Endothelial cell of umbilical vein (primary cell): ENCODE measurements around the gene HIRA.
"Not testable (repeated sequence)": the region's sequence is repeated elsewhere in the genome, so short reads cannot be mapped to it uniquely, and the experiment has no call there.

Source experiments
- CTCF ChIP-seq, 2 donors: IDR thresholded peaks; 1 replicate in 1 of 2; 2 replicates in 1 of 2; pipeline ENCODE4 v1.5.1; 2011; ENCODE audit warnings: low read length in 2 of 2, mild to moderate bottlenecking in 2 of 2, moderate library complexity in 2 of 2, control low read depth in 1 of 2, inconsistent platforms in 1 of 2, low read depth in 1 of 2; ENCODE audit not compliant: insufficient read depth in 1 of 2; ENCODE audit errors: extremely low read depth in 1 of 2
- EZH2 ChIP-seq: IDR thresholded peaks from 2 replicates; pipeline ENCODE4 v1.6.1; 2012; ENCODE audit warnings: borderline replicate concordance, low read depth, mild to moderate bottlenecking, moderate library complexity, low read length, inconsistent platforms; ENCODE audit not compliant: severe bottlenecking
- FOS ChIP-seq: IDR thresholded peaks from 2 replicates; pipeline ENCODE4 v1.6.1; 2011; ENCODE audit warnings: mild to moderate bottlenecking, low read length, moderate library complexity, borderline replicate concordance; ENCODE audit not compliant: insufficient read depth
- GATA2 ChIP-seq: IDR thresholded peaks from 2 replicates; pipeline ENCODE4 v1.7.0; 2011; ENCODE audit warnings: low read depth, mild to moderate bottlenecking, moderate library complexity, mixed read lengths, low read length; ENCODE audit not compliant: insufficient read length, insufficient read depth
- JUN ChIP-seq: IDR thresholded peaks from 2 replicates; pipeline ENCODE4 v1.6.1; 2011; ENCODE audit warnings: borderline replicate concordance, low read depth; ENCODE audit not compliant: insufficient read length, insufficient read depth
- MAX ChIP-seq: IDR thresholded peaks from 2 replicates; pipeline ENCODE4 v1.6.1; 2011; ENCODE audit not compliant: insufficient read depth, insufficient read length
- POLR2A ChIP-seq: IDR thresholded peaks from 2 replicates; pipeline ENCODE4 v1.6.1; 2012; ENCODE audit warnings: low read depth, mild to moderate bottlenecking, control low read depth, low read length
- POLR2AphosphoS5 ChIP-seq: IDR thresholded peaks from 2 replicates; pipeline ENCODE4 v1.6.1; 2012; ENCODE audit warnings: low read depth, mild to moderate bottlenecking, control low read depth, low read length, moderate library complexity; ENCODE audit not compliant: insufficient read depth

- not testable (repeated sequence) for TF ChIP-seq POLR2AphosphoS5; CTCF (IDR thresholded peaks at IDR 0.05; ENCODE audit: extremely low read depth in 1 of 2, insufficient read depth in 1 of 2, low read depth in 1 of 2, low read length in 2 of 2); EZH2; FOS; POLR2A; MAX; JUN; GATA2
Observed at GRCh38 chr22:19445279-19445982, 13.9 kb upstream of the HIRA start.
